Kidney glomerular epithelial cell (primary cell): ENCODE results near the gene MYEF2.
A peak's percentile ranks its signal among the peaks of the same experiment; 100 is the strongest.

Experiments used
- DNase-seq: peaks from one replicate; lab custom pipeline; 2025; lab: John Stamatoyannopoulos, UW

Gene MYEF2

DNA sequence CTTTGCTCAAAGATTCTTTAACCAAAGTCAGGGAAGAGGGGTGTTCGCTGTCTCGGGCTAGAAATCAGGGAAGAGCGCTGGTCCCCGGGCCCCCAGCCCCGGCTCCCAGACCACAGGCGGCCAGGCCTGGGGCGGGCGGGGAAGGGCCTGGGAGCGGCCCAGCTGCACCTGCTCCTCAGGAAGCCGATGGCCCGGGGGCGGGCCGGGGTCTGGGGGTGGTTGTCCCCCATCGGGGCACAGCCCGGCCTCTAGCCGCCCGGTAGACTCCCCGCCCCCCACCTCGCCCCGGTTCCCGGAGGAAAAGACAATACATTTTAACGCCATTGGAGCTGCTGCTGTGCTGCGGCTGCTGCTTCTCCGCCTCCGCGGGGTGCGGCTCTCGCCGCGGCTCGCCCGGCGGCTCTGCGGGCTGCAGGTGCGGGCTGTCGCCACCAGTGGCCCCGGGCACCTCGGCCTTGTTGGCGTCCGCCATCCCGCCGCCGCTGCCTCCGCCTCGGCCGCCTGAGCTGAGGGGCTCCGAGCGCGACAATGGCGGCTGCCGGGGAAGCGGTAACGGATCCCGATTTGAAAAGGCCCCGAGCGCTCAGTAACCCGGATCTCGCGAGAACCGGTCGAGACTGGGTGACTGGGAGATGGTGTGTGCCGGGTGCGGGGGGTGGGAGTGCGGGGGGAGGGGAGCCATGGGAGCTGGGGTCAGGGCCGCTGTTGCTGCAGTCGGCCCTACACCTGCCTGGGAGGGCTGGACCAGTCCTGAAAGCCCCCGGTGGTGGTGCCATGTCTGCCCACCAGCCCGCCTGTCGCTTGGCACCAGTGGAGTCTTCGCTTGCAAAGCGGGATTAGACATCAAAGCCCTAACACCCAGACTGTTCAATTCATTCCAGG is at the start of gene MYEF2:
Gene MYEF2 (minus strand): TSS at position 530 of the 882 bp plus-strand sequence. CDS start 58 bp downstream, at position 472.
- DNase-seq: peak; percentile 72

DNA sequence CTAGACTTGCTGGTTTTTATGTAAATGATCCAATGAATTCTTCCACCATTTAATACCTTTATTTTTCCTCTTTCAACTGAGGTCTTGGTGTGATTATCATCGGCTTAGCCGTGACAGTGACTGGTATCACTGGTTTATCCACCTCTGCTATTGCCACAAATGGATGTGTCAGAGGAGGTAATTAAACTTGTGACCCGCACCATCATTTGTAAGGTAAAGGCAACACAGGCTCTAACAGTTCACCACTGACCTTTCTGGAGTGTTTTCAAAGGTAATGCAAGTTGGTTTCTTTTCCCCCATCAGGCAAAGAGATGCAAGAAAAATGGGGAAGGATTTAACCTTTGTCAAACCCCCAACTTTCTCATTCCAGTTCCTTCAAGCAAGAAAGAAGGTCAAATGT is 47.7 kb upstream of the MYEF2 start:
- no peak for DNase-seq

DNA sequence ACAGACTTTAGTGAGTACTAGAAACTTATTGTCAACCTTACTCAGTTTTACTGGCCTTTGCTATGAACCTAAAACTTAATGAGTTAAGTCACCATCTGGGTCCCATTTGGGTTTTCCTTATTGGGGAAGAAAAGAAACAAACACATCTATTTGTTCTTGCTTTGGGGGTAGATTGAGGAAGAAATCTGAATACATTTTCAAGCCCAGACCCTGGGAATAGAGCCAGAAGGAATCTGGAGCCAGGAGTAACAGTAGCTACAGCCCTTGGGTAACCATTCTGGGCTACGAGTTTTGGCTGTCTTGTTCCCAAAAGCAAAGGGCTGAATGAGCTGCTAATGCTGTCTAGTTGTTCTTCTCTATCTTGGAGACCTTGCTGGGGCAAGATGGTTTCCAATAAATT is 44.5 kb upstream of the MYEF2 start:
- DNase-seq: no peak

DNA sequence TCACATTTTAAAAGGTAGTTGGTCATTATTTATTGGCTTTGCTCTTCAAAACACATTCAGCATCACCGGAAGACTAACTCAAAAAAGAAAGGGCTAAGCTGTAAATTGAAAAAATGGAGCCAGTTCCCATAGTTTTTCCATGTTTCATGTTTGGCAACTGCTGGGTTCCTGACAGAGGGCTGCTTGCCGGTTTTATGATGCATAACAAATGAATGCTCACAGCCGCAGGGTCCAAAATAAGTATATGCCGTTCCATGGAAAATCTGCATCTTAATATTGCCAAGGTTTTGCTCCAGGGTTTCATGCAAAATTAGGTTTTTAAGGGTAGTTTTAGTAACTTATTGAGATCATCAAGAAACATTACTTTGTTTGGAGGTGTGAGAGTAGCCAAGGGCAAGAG is 43.8 kb upstream of the MYEF2 start:
- DNase-seq: no peak

DNA sequence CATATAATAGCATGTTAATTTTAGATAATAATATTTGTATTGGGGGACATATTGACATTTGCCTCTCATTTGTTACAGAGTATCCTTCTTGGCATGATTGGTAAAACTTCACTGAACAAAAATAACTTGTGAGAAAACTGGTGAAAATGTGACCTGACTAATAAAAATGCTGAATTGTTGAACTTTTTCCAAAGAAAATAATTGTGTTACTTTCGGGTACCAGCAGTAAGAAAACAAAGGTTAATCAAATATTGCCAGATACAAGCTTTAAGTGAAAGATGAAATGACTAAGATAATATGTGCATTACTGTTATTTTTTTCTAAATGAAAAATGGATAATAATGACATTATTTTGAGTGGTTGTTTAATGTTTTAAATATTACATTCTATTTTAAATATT is 43.2 kb upstream of the MYEF2 start:
- no peak for DNase-seq

- DNase-seq: no peak
Observed at GRCh38 chr15:48205981-48206380, 27.9 kb upstream of the MYEF2 start, which contains the start of gene SLC12A1. TSS of gene SLC12A1 (plus strand) at chr15:48206302. CDS start at chr15:48207720, 1,418 bp downstream.

GRCh38 chr15:48202068-48202467 is 24.0 kb upstream of the MYEF2 start:
- no peak for DNase-seq

GRCh38 chr15:48191574-48192225 is 13.6 kb upstream of the MYEF2 start, which contains the start of gene CTXN2:
TSS of gene CTXN2 (plus strand) at chr15:48191665. CDS start at chr15:48201301, 9,636 bp downstream.
- DNase-seq: no peak

DNA sequence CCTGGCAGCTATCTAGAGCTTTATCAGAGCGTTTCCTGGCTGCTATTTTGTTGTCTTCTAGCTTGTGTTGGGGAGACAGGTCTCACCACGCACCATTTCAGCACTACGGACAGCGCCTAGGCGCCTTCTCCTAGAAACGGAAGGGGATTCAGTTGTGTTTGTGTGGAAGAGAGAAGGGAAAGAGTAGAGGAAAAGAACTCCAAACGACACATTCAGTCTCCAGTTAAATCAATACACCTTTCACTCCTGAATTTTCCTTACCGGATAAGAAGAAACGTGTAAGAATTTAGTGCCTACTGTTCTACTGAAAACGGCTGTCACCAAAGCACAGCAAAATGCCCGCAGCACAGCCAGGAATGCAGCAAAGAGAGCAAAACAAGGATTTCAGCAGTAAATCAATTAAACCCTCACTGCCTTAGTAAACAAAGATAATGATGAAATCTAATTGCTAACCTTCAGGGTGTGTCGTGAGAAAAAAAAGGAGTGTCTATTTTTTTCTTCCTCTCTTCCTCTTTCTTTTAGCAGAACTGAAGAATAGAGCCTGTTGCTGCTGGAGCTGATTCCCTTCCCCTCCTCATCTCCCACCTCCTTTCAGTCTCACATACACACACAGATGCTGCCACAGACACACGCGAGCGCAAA is 13.0 kb upstream of the MYEF2 start:
- peak; percentile 70 for DNase-seq

GRCh38 chr15:48186271-48186670 is 8.2 kb upstream of the MYEF2 start:
- no peak for DNase-seq

- DNase-seq: no peak
Observed at GRCh38 chr15:48185529-48185928, 7.4 kb upstream of the MYEF2 start.

- DNase-seq: no peak
Observed at GRCh38 chr15:48182749-48183148, 4.7 kb upstream of the MYEF2 start.

DNA sequence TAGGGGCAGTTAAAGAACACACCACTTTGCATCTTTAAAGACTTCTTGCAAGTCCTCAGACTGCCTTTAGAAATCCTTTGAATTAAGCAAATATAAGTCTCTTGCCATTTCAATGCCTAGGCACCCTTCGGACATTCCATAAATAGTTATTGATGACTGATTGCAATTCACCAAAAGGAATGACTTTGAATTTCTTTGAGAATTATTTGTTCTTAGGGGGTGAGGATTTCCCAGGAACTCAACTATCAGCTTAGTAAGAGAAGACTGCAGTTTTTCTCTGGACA is 495 bp upstream of the MYEF2 start:
- DNase-seq: no peak

GRCh38 chr15:48177383-48177765 is 721 bp downstream of the MYEF2 start:
- peak; percentile 76 for DNase-seq

DNA sequence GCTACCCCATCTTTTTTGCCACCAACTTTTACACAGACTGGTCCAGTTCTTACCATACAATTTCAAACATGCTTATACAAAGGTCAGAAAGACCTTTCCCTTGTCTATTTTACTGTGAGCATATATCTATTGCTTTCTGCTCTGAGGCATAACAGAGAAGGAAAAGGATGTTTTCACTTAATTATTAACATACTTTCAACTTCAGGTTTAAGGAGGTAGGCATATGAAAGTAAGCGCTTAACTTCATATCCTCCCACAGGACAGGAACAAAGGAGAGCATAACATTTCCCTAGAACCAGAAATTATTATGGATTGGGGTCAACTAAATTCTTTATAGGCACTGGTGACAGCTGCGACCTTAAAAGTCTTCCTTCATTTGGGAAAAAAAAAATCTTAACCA is 1.1 kb downstream of the MYEF2 start:
- peak; percentile 46 for DNase-seq

GRCh38 chr15:48176112-48176511 is 2.0 kb downstream of the MYEF2 start:
- DNase-seq: no peak

- no peak for DNase-seq
Observed at GRCh38 chr15:48175126-48175525, 3.0 kb downstream of the MYEF2 start.

DNA sequence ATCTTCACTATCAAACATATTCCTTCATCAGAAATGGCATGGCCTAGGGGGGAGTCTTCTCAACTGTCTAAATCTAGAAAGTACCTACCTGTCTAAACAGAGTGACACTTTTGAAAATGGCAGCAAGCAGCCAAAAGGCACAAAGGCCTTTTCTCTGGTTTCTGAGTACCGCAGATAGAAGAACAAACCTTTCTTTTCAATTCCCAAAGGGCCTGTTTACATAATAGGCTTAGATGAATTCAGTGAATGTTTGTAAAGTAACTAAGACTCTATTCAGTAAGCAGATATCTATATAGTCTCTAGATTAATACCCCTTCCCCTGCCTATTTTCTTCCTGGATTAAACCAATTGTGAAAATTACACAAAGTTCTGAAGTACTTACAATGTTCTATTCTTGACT is 7.1 kb downstream of the MYEF2 start:
- no peak for DNase-seq

DNA sequence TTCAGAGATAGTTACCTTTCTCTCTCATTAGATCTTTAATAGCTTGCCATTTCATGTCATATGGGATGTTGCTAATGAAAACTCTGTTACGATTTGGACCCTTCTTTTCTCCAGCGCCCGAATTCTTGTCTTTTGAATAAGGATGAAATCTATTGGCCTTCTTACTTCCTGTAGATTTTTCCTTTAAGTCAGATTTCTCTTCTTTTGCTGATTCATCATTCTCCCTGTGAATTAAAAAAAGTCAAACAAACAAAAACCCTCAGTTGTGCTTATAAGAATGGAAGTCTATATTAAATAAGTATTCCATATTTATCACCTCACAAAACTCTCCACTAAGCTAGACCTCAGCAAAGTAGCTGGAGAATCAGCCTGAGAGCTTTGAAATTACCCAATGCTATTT is 9.5 kb downstream of the MYEF2 start:
- DNase-seq: no peak

DNA sequence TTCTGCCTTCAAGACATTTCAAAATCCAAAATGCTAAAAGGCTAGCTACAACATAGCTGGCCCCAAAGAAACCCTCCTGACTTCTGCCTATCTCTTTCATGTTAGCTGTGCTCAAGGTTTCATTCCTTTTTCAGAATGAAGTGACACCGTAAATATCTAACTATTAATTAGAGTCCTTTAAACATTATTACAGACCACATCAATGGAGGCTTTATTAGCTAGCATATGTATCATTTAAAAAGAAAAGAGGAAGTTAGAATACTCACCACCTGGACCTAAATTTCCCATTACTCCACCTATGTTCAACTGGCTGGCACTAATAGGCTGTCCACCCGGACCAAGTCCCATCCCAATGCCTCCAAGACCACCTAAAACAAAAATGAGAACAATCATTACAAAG is 24.6 kb downstream of the MYEF2 start:
- DNase-seq: no peak

DNA sequence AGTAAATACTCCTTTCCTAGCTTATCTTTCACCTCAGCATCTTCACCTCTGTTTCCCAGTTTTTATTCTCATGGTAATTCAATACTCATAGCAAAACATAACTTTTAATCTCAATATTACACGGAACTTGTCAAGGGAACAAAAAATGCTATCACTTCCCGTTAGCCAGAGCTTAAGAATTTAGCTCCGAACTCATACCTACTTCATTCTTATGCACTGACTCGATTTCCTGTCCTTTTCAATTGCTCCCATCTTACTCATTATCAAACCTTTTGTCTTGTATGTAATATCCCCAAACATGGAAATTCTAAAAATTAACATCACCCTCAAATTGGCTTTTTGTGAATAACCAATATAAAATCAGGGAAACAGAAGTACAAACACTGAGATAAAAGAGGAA is 28.2 kb downstream of the MYEF2 start:
- DNase-seq: peak; percentile 18

GRCh38 chr15:48147358-48147757 is 30.7 kb downstream of the MYEF2 start:
- DNase-seq: no peak

- DNase-seq: no peak
Observed at GRCh38 chr15:48145923-48146322, 32.2 kb downstream of the MYEF2 start.
